ENCODE results near the gene PPP1R12B. TPM values are rescaled to one million over a fixed set of nuclear protein-coding genes. Genes with fewer than 3 reads are reported as not detected.

PPP1R12B gene
- total RNA-seq, 4 donors from 2014 or later: 20.6 to 120 (median 36.9) TPM

GRCh38 chr1:202317941-202318925, 30.3 kb upstream of the PPP1R12B start:
- TF ChIP-seq POLR2A (IDR thresholded peaks at IDR 0.05) (no peak), CTCF (IDR thresholded peaks at IDR 0.05) (no peak)
- Histone ChIP-seq H3K9me3 (no peaks in the 10 kb centered on the region), H3K4me1 (no peaks in the 10 kb centered on the region), H3K27me3 (peaks cover 0 to 56% (median 0%) of the 10 kb centered on the region in 4 donors), H3K36me3 (no peaks in the 10 kb centered on the region), H3K27ac (no peak overlapping the region), H3K4me3 (no peak overlapping the region)
- intact Hi-C loops (cut with DNase I): loop anchor here (5.0 kb wide), 1 partner anchor 131 kb away; no protein-coding TSS in a partner anchor
- DNase-seq: no peak
- 86 to 91% methylated on average over 17 to 26 of the region's 52 CpGs for WGBS, 2 donors

GRCh38 chr1:202319381-202320080, 29.0 kb upstream of the PPP1R12B start:
- Histone ChIP-seq H3K36me3 (no peaks in the 10 kb centered on the region), H3K27me3 (peaks cover 0 to 43% (median 0%) of the 10 kb centered on the region in 4 donors), H3K27ac (no peak overlapping the region), H3K4me1 (no peaks in the 10 kb centered on the region), H3K9me3 (no peaks in the 10 kb centered on the region), H3K4me3 (no peak overlapping the region)
- TF ChIP-seq CTCF (IDR thresholded peaks at IDR 0.05) (no peak), POLR2A (IDR thresholded peaks at IDR 0.05) (no peak)
- intact Hi-C loops (cut with DNase I): loop anchor here (5.0 kb wide), 1 partner anchor 132 kb away; no protein-coding TSS in a partner anchor
- 29 to 60% methylated on average over 3 of the region's 4 CpGs for WGBS, 2 donors
- no peak for DNase-seq

DNA sequence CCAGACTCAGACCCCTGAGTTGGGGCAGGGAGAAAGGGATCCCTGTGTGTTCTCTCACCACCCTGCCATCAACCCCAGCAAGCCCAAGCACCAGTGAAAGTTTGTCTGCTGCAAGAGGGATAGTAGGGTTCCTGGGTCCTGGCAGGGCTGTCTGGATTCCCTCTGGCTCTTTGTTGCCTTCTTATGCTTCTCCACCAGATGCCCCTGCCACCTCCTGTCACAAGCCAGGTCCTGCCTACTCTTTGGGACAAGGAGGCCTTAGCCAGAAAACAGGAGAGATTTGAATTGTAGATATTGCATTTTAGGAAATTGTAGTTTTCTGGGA, 28.5 kb upstream of the PPP1R12B start:
- DNase-seq: no peak
- no peak overlapping the region for H3K27ac ChIP-seq
- no peak for TF ChIP-seq CTCF (IDR thresholded peaks at IDR 0.05)
- TF ChIP-seq POLR2A (IDR thresholded peaks at IDR 0.05): no peak
- intact Hi-C loops (cut with DNase I): no loop called here
- H3K4me3 ChIP-seq: no peak overlapping the region
- H3K4me1 ChIP-seq: no peaks in the 10 kb centered on the region
- peaks cover 0 to 38% (median 0%) of the 10 kb centered on the region in 4 donors for H3K27me3 ChIP-seq
- no peaks in the 10 kb centered on the region for H3K36me3 ChIP-seq
- no peaks in the 10 kb centered on the region for H3K9me3 ChIP-seq

DNA sequence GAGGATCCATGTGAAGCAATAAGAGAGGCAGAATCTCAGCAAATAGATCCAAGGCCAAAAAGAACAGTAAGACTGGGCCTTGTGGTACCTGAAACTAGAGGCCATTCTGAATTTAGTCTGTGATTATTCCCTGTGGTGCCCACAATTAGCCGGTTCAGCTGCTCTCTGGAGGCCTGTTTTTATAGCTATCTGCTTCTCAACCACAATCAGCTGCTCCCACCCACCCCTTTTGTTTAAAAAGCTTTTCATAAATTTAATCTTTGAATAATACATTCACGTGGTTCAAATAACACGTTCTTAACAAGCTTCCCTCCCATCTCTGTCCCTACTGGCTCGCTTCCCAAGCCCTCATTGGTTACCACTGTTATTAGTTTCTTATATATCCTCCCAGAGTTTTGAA, 24.8 kb upstream of the PPP1R12B start:
- Histone ChIP-seq H3K36me3 (no peaks in the 10 kb centered on the region), H3K27ac (no peak overlapping the region), H3K9me3 (no peaks in the 10 kb centered on the region), H3K4me1 (no peaks in the 10 kb centered on the region), H3K4me3 (no peak overlapping the region), H3K27me3 (peaks cover 0 to 10% (median 0%) of the 10 kb centered on the region in 4 donors)
- TF ChIP-seq CTCF (IDR thresholded peaks at IDR 0.05) (no peak), POLR2A (IDR thresholded peaks at IDR 0.05) (no peak)
- 67 to 71% methylated on average over 4 of the region's 4 CpGs for WGBS, 2 donors
- intact Hi-C loops (cut with DNase I): no loop called here
- DNase-seq: no peak

- no peak for DNase-seq
- intact Hi-C loops (cut with DNase I): no loop called here
- no peak overlapping the region for H3K4me3 ChIP-seq
- no peak overlapping the region for H3K27ac ChIP-seq
- peaks cover 0 to 6% (median 0%) of the 10 kb centered on the region in 4 donors for H3K27me3 ChIP-seq
- H3K9me3 ChIP-seq: no peaks in the 10 kb centered on the region
- no peaks in the 10 kb centered on the region for H3K36me3 ChIP-seq
- WGBS, 2 donors: 75 to 92% methylated on average over 2 of the region's 2 CpGs
- no peaks in the 10 kb centered on the region for H3K4me1 ChIP-seq
- TF ChIP-seq CTCF (IDR thresholded peaks at IDR 0.05) (no peak), POLR2A (IDR thresholded peaks at IDR 0.05) (no peak)
Observed at GRCh38 chr1:202324646-202325045, 23.9 kb upstream of the PPP1R12B start.
